Activated T-helper 17 cell treated with anti-CD3 and anti-CD28 coated beads, Interleukin-2, amount 50 U/mL, for 72 hours (primary cell): ENCODE results near the gene PCDHB6. TPM values are rescaled to one million over a fixed set of nuclear protein-coding genes. Genes with fewer than 3 reads are reported as not detected.

Experiments
- total RNA-seq, 2 donors: library from RNA; stranded (reverse); gene quantifications; one replicate each; pipeline ENCODE4 v1.2.3, GENCODE V29; 2022

The PCDHB6 gene
- total RNA-seq, 2 donors from 2014 or later, result not detected

Other genes starting within 250 kb of the PCDHB6 start
- gene PCDHAC1, start 223.8 kb upstream of the PCDHB6 start, total RNA-seq, result not detected
- not detected for gene PCDHAC2, start 183.6 kb upstream of the PCDHB6 start, total RNA-seq
- gene PCDHB1, start 98.7 kb upstream of the PCDHB6 start, total RNA-seq, result not detected
- under 1 TPM; 0.06 to 0.24 TPM for gene PCDHB2, start 55.4 kb upstream of the PCDHB6 start, total RNA-seq
- under 1 TPM in 1 of 2 donors, not detected in 1; 0.08 TPM for gene PCDHB3, start 49.6 kb upstream of the PCDHB6 start, total RNA-seq
- not detected for gene PCDHB4, start 28.2 kb upstream of the PCDHB6 start, total RNA-seq
- not detected for gene PCDHB5, start 14.9 kb upstream of the PCDHB6 start, total RNA-seq
- gene PCDHB7, start 22.6 kb downstream of the PCDHB6 start, total RNA-seq, result not detected
- not detected for gene PCDHB8, start 27.7 kb downstream of the PCDHB6 start, total RNA-seq
- gene PCDHB16, start 32.3 kb downstream of the PCDHB6 start, total RNA-seq, result not detected
- gene PCDHB9, start 37.1 kb downstream of the PCDHB6 start, total RNA-seq, result not detected
- gene PCDHB10, start 42.3 kb downstream of the PCDHB6 start, total RNA-seq, result not detected
- gene PCDHB11, start 49.6 kb downstream of the PCDHB6 start, total RNA-seq, result not detected
- gene PCDHB12, start 58.7 kb downstream of the PCDHB6 start, total RNA-seq, result not detected
- under 1 TPM in 1 of 2 donors, not detected in 1; 0.08 TPM for gene PCDHB13, start 63.9 kb downstream of the PCDHB6 start, total RNA-seq
- not detected for gene PCDHB14, start 73.3 kb downstream of the PCDHB6 start, total RNA-seq
- not detected for gene PCDHB15, start 95.3 kb downstream of the PCDHB6 start, total RNA-seq
- gene SLC25A2, start 154.0 kb downstream of the PCDHB6 start, total RNA-seq, result under 1 TPM in 1 of 2 donors, not detected in 1; 0.42 TPM
- gene TAF7, start 170.7 kb downstream of the PCDHB6 start, total RNA-seq, result 10 to 100 TPM; 45.3 to 50.4 TPM
- gene PCDHGA1, start 180.5 kb downstream of the PCDHB6 start, total RNA-seq, result under 1 TPM; 0.09 to 0.16 TPM
- not detected for gene PCDHGA2, start 188.7 kb downstream of the PCDHB6 start, total RNA-seq
- under 1 TPM in 1 of 2 donors, not detected in 1; 0.09 TPM for gene PCDHGA3, start 193.8 kb downstream of the PCDHB6 start, total RNA-seq
- gene PCDHGB1, start 200.0 kb downstream of the PCDHB6 start, total RNA-seq, result not detected
- under 1 TPM in 1 of 2 donors, not detected in 1; 0.32 TPM for gene PCDHGA4, start 205.0 kb downstream of the PCDHB6 start, total RNA-seq
- gene PCDHGB2, start 209.9 kb downstream of the PCDHB6 start, total RNA-seq, result under 1 TPM; 0.17 to 0.34 TPM
- under 1 TPM in 1 of 2 donors, not detected in 1; 0.11 TPM for gene PCDHGA5, start 214.1 kb downstream of the PCDHB6 start, total RNA-seq
- under 1 TPM in 1 of 2 donors, not detected in 1; 0.21 TPM for gene PCDHGB3, start 220.2 kb downstream of the PCDHB6 start, total RNA-seq
- gene PCDHGA6, start 223.8 kb downstream of the PCDHB6 start, total RNA-seq, result under 1 TPM; 0.06 to 0.40 TPM
- gene PCDHGA7, start 232.7 kb downstream of the PCDHB6 start, total RNA-seq, result under 1 TPM in 1 of 2 donors, not detected in 1; 0.06 TPM
- gene PCDHGB4, start 237.6 kb downstream of the PCDHB6 start, total RNA-seq, result under 1 TPM; 0.06 to 0.08 TPM
- not detected for gene PCDHGA8, start 242.6 kb downstream of the PCDHB6 start, total RNA-seq
- under 1 TPM; 0.09 to 0.24 TPM for gene PCDHGB5, start 247.9 kb downstream of the PCDHB6 start, total RNA-seq